ENCODE data around the gene STAT5A. TPM values are rescaled to one million over a fixed set of nuclear protein-coding genes. Genes with fewer than 3 reads are reported as not detected.

STAT5A gene
- total and polyA plus RNA-seq, 8 donors = 10.5 to 19.8 (median 14.5) TPM

DNA sequence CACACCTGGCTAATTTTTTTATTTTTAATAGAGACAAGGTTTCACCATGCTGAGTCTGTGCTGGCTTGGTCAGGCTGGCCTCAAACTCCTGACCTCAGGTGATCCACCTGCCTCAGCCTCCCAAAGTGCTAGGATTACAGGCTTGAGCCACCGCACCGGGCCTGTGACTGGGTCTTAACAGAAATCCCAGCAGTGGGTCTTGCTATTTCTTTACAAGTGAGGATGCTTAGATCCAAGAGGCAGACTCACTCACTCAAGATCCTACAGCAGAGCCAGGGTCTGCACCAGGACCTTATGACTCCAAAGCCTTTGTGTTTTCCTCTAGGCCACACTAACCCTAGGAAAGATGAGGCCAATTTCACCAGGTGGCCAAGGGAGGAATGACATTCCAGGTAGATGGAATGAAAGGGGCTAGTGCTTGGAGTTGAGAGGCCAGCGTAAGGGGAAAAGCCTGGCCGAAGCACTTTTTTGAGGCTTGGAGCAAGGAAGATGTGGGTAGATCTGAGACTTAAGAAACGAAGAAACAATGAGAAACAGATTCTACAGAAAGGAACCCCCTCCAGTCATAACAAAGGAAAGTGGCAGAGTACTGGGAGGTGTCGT lies 5.7 kb upstream of the STAT5A start:
- Histone ChIP-seq H3K4me3 (no peak overlapping the region), H3K36me3 (no peaks in the 10 kb centered on the region), H3K27me3 (no peaks in the 10 kb centered on the region), H3K4me1 (peaks cover 0 to 6% (median 0%) of the 10 kb centered on the region in 3 donors), H3K9me3 (no peaks in the 10 kb centered on the region), H3K27ac (no peak overlapping the region)
- no peak for DNase-seq
- WGBS, 2 donors = 91 to 93% methylated on average over 6 of the region's 6 CpGs
- no peak for FAIRE-seq
- intact Hi-C loops (cut with DNase I) = no loop called here
- ATAC-seq = no peak
- TF ChIP-seq, protein P1, sequence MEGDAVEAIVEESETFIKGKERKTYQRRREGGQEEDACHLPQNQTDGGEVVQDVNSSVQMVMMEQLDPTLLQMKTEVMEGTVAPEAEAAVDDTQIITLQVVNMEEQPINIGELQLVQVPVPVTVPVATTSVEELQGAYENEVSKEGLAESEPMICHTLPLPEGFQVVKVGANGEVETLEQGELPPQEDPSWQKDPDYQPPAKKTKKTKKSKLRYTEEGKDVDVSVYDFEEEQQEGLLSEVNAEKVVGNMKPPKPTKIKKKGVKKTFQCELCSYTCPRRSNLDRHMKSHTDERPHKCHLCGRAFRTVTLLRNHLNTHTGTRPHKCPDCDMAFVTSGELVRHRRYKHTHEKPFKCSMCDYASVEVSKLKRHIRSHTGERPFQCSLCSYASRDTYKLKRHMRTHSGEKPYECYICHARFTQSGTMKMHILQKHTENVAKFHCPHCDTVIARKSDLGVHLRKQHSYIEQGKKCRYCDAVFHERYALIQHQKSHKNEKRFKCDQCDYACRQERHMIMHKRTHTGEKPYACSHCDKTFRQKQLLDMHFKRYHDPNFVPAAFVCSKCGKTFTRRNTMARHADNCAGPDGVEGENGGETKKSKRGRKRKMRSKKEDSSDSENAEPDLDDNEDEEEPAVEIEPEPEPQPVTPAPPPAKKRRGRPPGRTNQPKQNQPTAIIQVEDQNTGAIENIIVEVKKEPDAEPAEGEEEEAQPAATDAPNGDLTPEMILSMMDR (IDR thresholded peaks at IDR 0.05) = no peak

- 86 to 90% methylated on average over 7 of the region's 7 CpGs for WGBS, 2 donors
- ATAC-seq (no peak), DNase-seq (no peak), FAIRE-seq (no peak)
- intact Hi-C loops (cut with DNase I) = no loop called here
- TF ChIP-seq, protein P1 (IDR thresholded peaks at IDR 0.05) = no peak
- no peaks in the 10 kb centered on the region for H3K36me3 ChIP-seq
- no peaks in the 10 kb centered on the region for H3K27me3 ChIP-seq
- H3K27ac ChIP-seq = no peak overlapping the region
- peaks cover 0 to 10% (median 0%) of the 10 kb centered on the region in 3 donors for H3K4me1 ChIP-seq
- H3K4me3 ChIP-seq = no peak overlapping the region
- H3K9me3 ChIP-seq = no peaks in the 10 kb centered on the region
These were observed 4.9 kb upstream of the STAT5A start for GRCh38 chr17:42283241-42284023.

- Histone ChIP-seq H3K9me3 (no peaks in the 10 kb centered on the region), H3K4me3 (no peak overlapping the region), H3K36me3 (no peaks in the 10 kb centered on the region), H3K4me1 (peaks cover 0 to 12% (median 0%) of the 10 kb centered on the region in 3 donors), H3K27ac (no peak overlapping the region), H3K27me3 (no peaks in the 10 kb centered on the region)
- no peak for FAIRE-seq
- ATAC-seq = no peak
- TF ChIP-seq, protein P1 (IDR thresholded peaks at IDR 0.05) = no peak
- intact Hi-C loops (cut with DNase I) = no loop called here
- no peak for DNase-seq
- 93 to 94% methylated on average over 5 of the region's 5 CpGs for WGBS, 2 donors
These were observed 4.3 kb upstream of the STAT5A start for GRCh38 chr17:42284024-42284369.

GRCh38 chr17:42284566-42284965 lies 3.7 kb upstream of the STAT5A start:
- Histone ChIP-seq H3K4me3 (no peak overlapping the region), H3K4me1 (peaks cover 0 to 13% (median 0%) of the 10 kb centered on the region in 3 donors), H3K27ac (no peak overlapping the region), H3K27me3 (no peaks in the 10 kb centered on the region), H3K9me3 (no peaks in the 10 kb centered on the region), H3K36me3 (no peaks in the 10 kb centered on the region)
- FAIRE-seq (no peak), ATAC-seq (no peak), DNase-seq (no peak)
- intact Hi-C loops (cut with DNase I) = no loop called here
- 90 to 91% methylated on average over 7 of the region's 7 CpGs for WGBS, 2 donors
- TF ChIP-seq, protein P1 (IDR thresholded peaks at IDR 0.05) = no peak

All from pancreas (tissue), 10 donors.